ENCODE data around the gene CCDC6.

GRCh38 chr10:59898125-59898835, 8.1 kb downstream of the CCDC6 start:
- TF ChIP-seq EZH2 (IDR thresholded peaks at IDR 0.05; ENCODE audit: low read depth) (no peak), CTCF (conservative IDR thresholded peaks at IDR 0.05) (no peak)
